Smooth muscle cell (in vitro differentiated cells): ENCODE results near the gene SLC25A44. TPM values are rescaled to one million over a fixed set of nuclear protein-coding genes. Genes with fewer than 3 reads are reported as not detected.

Experiments
- DNase-seq: peaks from one replicate; lab custom pipeline; 2025; ENCODE audit not compliant: unreplicated experiment; lab: John Stamatoyannopoulos, UW
- H2AFZ ChIP-seq: fragments of 200-600 bp; sonication (generic); 2 replicates; pipeline ENCODE4 v1.6.0; 2016; ENCODE audit warnings: antibody characterized with exemption, low read depth, mild to moderate bottlenecking
- H3F3A ChIP-seq: fragments of 200-600 bp; sonication (generic); 2 replicates; pipeline ENCODE4 v1.6.0; 2017; ENCODE audit warnings: antibody characterized with exemption, low read depth
- H3K27ac ChIP-seq: fragments of 200-600 bp; sonication (generic); 2 replicates; pipeline ENCODE4 v1.5.1; 2016; ENCODE audit warnings: low read depth, mild to moderate bottlenecking
- H3K27me3 ChIP-seq: fragments of 200-600 bp; sonication (generic); 2 replicates; pipeline ENCODE4 v1.6.1; 2016; ENCODE audit warnings: low read depth, mild to moderate bottlenecking
- H3K36me3 ChIP-seq: fragments of 200-600 bp; sonication (generic); 2 replicates; pipeline ENCODE4 v1.5.1; 2016; ENCODE audit warnings: low read depth
- H3K4me1 ChIP-seq: fragments of 200-600 bp; sonication (generic); 2 replicates; pipeline ENCODE4 v1.5.1; 2016; ENCODE audit warnings: low read depth
- H3K4me2 ChIP-seq: fragments of 200-600 bp; sonication (generic); 2 replicates; pipeline ENCODE4 v1.6.0; 2016; ENCODE audit warnings: mild to moderate bottlenecking
- H3K4me3 ChIP-seq: fragments of 200-600 bp; sonication (generic); 2 replicates; pipeline ENCODE4 v1.5.1; 2016; ENCODE audit warnings: mild to moderate bottlenecking
- H3K79me2 ChIP-seq: fragments of 200-600 bp; sonication (generic); 2 replicates; pipeline ENCODE4 v1.6.0; 2016; ENCODE audit warnings: low read depth, mild to moderate bottlenecking
- H3K9ac ChIP-seq: fragments of 200-600 bp; sonication (generic); 2 replicates; pipeline ENCODE4 v1.6.0; 2016; ENCODE audit warnings: low read depth
- H3K9me3 ChIP-seq: fragments of 200-600 bp; sonication (generic); replicated peaks from 2 replicates; pipeline ENCODE4 v1.5.1; 2016; ENCODE audit warnings: low read depth
- H4K20me1 ChIP-seq: fragments of 200-600 bp; sonication (generic); 2 replicates; pipeline ENCODE4 v1.6.0; 2016; ENCODE audit warnings: low read depth
- CTCF ChIP-seq: fragments of 200-600 bp; sonication (generic); IDR thresholded peaks from 2 replicates; pipeline ENCODE4 v1.5.1; 2017; ENCODE audit warnings: borderline replicate concordance, mild to moderate bottlenecking, antibody characterized with exemption; ENCODE audit not compliant: insufficient read depth, poor library complexity, severe bottlenecking
- WGBS: methylation state at CpG from one replicate; pipeline ENCODE4 v1.1.7; 2016; ENCODE audit warnings: low lambda C conversion rate; 5-methylcytosine and 5-hydroxymethylcytosine counted together
- polyA plus RNA-seq: library from polyadenylated mRNA; unstranded; fragments of >200 nt; fragmentation: Nextera tagmentation; extraction: Ambion mirVana; gene quantifications from 2 replicates; pipeline ENCODE4 v1.2.1, GENCODE V29; 2016
- total RNA-seq: library from RNA; depleted of rRNA; stranded (reverse); fragments of >200 nt; gene quantifications from 2 replicates; pipeline ENCODE4 v1.2.3, GENCODE V29; 2014

SLC25A44 gene
- total and polyA plus RNA-seq, 2 experiments from 2014 or later = 11.4 to 11.6 TPM

DNA sequence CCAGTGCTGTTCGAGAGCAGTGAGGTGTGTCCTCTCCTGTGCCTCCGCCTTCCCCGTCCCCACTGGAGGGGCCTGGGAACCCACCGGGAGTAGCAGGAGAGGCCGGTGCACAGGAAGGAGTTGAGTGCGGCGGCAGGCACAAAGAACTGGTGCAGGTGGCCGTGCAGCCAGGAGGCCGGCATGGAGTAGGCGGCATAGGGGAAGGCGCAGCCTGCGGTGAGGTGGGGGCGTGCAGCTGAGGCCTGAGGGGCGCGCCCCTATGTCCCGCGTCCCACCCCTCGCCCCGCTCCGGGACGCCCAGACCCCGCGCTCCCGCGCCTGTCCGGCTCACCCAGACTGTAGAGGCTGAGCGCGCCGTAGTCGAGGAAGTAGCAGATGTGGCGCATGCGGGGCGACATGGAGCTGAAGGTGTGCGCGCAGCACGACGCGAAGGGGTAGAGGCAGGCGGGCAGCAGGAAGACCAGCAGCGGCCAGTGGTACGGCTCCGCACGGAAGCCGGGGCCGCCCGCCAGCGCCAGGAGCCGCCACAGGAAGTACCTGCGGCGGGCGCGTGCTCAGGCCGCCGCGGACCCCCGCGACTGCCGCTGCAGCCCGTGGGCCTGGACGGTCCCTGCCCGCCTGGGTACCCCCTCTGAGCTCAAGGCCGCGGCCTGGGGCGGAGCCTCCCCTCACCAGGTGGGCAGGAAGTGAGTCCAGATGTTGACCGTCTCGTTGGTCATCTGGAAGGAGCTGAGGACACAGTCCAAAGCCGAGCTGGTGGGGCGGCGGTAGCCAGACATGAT lies 51.7 kb downstream of the SLC25A44 start:
- WGBS = 82% methylated on average over 69 of the region's 69 CpGs
- Histone ChIP-seq H3K27ac (no peak overlapping the region), H3K4me3 (no peak overlapping the region), H3K4me1 (no peaks in the 10 kb centered on the region), H3K9me3 (no peaks in the 10 kb centered on the region), H3K9ac (no peak overlapping the region), H2AFZ (no peak overlapping the region), H3K27me3 (no peaks in the 10 kb centered on the region), H3K79me2 (no peaks in the 10 kb centered on the region), H3F3A (no peaks in the 10 kb centered on the region), H3K4me2 (no peak overlapping the region), H4K20me1 (no peaks in the 10 kb centered on the region), H3K36me3 (no peaks in the 10 kb centered on the region)
- DNase-seq = no peak
- TF ChIP-seq CTCF = no peak

DNA sequence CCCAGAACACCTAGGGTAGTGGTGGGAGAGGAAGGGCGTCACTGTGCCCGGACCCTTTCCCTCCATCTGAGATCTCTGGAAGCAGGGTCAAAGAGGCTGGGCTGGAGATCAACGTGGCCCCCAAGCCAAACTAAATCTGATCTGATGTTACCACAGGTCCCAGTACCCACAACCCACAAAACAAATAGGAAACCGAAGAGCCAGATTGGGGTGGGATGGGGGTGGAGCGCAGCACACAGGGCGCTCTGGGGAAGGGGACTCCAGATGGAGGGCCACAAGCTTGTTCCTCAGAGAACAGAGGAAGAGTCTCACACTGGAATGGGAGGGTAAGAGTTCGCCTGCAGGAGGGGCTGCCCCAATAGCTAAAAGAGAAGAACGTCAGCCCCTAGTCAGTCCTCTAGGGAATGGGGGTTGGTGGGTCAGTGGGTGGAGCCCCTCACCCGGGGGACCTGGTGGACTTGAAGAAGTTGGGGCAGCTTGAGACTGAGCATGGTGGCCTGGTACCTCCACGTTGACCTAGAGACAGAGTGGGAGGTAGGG lies 52.4 kb downstream of the SLC25A44 start:
- Histone ChIP-seq H3K27me3 (no peaks in the 10 kb centered on the region), H3K4me2 (no peak overlapping the region), H3K79me2 (no peaks in the 10 kb centered on the region), H3K9me3 (no peaks in the 10 kb centered on the region), H3K36me3 (no peaks in the 10 kb centered on the region), H3K27ac (no peak overlapping the region), H4K20me1 (no peaks in the 10 kb centered on the region), H3K4me3 (no peak overlapping the region), H3K4me1 (no peaks in the 10 kb centered on the region), H2AFZ (no peak overlapping the region), H3F3A (no peaks in the 10 kb centered on the region), H3K9ac (no peak overlapping the region)
- DNase-seq = no peak
- no peak for TF ChIP-seq CTCF
- WGBS = 88% methylated on average over 10 of the region's 10 CpGs

DNA sequence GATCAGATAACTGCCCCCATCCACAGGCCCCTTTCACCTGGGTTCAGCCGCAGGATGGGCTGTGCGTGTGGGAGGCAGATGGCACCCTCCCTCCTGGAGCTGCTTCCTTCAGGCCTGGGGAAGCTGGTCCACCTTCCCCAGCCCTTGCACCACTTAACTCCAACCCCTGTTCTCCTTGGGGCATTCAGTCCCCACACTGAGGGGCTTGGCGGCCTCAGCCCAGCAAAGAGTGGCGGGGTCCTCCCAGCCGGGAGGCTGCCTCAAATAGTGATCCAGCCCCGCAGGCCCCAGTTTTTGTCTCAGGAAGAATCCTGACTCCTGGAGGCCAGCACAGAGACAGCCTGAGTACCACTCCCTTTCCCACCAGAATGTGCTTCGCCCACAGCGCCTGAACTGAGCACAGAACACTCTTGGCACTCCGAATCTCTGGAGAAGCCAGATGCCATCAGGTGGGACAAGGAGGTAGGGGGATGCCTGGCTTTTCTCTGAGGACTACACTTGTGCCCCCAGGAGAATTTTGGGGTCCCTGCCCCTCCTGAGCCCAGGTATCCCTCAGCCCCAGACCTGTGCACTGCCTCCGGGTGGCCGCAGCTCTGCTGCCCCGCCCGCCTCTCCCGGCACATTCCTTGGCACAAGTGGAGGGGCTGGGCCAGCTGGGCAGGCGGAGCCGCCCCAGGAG lies 53.0 kb downstream of the SLC25A44 start:
- Histone ChIP-seq H3K27me3 (no peaks in the 10 kb centered on the region), H3K9ac (no peak overlapping the region), H4K20me1 (no peaks in the 10 kb centered on the region), H3K9me3 (no peaks in the 10 kb centered on the region), H3K79me2 (no peaks in the 10 kb centered on the region), H3F3A (no peaks in the 10 kb centered on the region), H3K4me3 (no peak overlapping the region), H3K27ac (no peak overlapping the region), H2AFZ (no peak overlapping the region), H3K36me3 (no peaks in the 10 kb centered on the region), H3K4me1 (no peaks in the 10 kb centered on the region), H3K4me2 (no peak overlapping the region)
- no peak for DNase-seq
- WGBS = 88% methylated on average over 16 of the region's 16 CpGs
- no peak for TF ChIP-seq CTCF
